GM23338 (cell line): Measurements from ENCODE around the gene MAPK11. TPM values are rescaled to one million over a fixed set of nuclear protein-coding genes. Genes with fewer than 3 reads are reported as not detected.

Source experiments
- ATAC-seq: fragments of 200-7000 bp; cut with Tn5 transposase; 3 replicates; pipeline ENCODE4 v1.9.1; 2020
- DNase-seq: peaks from one replicate; pipeline ENCODE4 v3.0.0-alpha.2; 2015; ENCODE audit warnings: low spot score
- H2AFZ ChIP-seq: fragments of 200-600 bp; sonication (generic); 2 replicates; pipeline ENCODE4 v1.8.0; 2016; ENCODE audit warnings: antibody characterized with exemption, mild to moderate bottlenecking, moderate library complexity
- H3F3A ChIP-seq: fragments of 200-600 bp; sonication (generic); replicated peaks from 2 replicates; pipeline ENCODE4 v1.8.0; 2017; ENCODE audit warnings: antibody characterized with exemption, mixed run types, low read depth
- H3K27ac ChIP-seq: fragments of 200-600 bp; sonication (generic); 2 replicates; pipeline ENCODE4 v1.6.1; 2016; ENCODE audit warnings: low read depth
- H3K27me3 ChIP-seq: fragments of 200-600 bp; sonication (generic); 2 replicates; pipeline ENCODE4 v1.8.0; 2016; ENCODE audit warnings: mild to moderate bottlenecking, mixed run types, moderate library complexity; ENCODE audit not compliant: insufficient read depth
- H3K36me3 ChIP-seq: fragments of 200-600 bp; sonication (generic); 2 replicates; pipeline ENCODE4 v1.8.0; 2016; ENCODE audit warnings: mild to moderate bottlenecking; ENCODE audit not compliant: insufficient read depth
- H3K4me1 ChIP-seq: fragments of 200-600 bp; sonication (generic); 2 replicates; pipeline ENCODE4 v1.8.0; 2016; ENCODE audit warnings: mild to moderate bottlenecking, moderate library complexity; ENCODE audit not compliant: insufficient read depth
- H3K4me2 ChIP-seq: fragments of 200-600 bp; sonication (generic); 2 replicates; pipeline ENCODE4 v1.7.1; 2017; ENCODE audit warnings: mixed run types
- H3K4me3 ChIP-seq: fragments of 200-600 bp; sonication (generic); 2 replicates; pipeline ENCODE4 v1.6.1; 2016; ENCODE audit warnings: mixed run types
- H3K79me2 ChIP-seq: fragments of 200-600 bp; sonication (generic); replicated peaks from 2 replicates; pipeline ENCODE4 v1.8.0; 2017; ENCODE audit warnings: mild to moderate bottlenecking; ENCODE audit not compliant: insufficient read depth
- H3K9me2 ChIP-seq: fragments of 200-600 bp; sonication (generic); 2 replicates; pipeline ENCODE4 v1.8.0; 2017; ENCODE audit not compliant: insufficient read depth
- H4K20me1 ChIP-seq: fragments of 200-600 bp; sonication (generic); replicated peaks from 2 replicates; pipeline ENCODE4 v1.8.0; 2017; ENCODE audit warnings: mild to moderate bottlenecking; ENCODE audit not compliant: insufficient read depth
- H3K27ac Mint-ChIP-seq: 2 replicates; pipeline ENCODE4 v1.8.0; 2020; ENCODE audit warnings: inconsistent platforms, mild to moderate bottlenecking, moderate library complexity, mixed read lengths
- H3K27me3 Mint-ChIP-seq: 3 replicates; pipeline ENCODE4 v1.8.0; 2022; ENCODE audit warnings: low read depth, mild to moderate bottlenecking, moderate library complexity, mixed read lengths, inconsistent platforms; ENCODE audit not compliant: insufficient read depth, poor library complexity
- H3K36me3 Mint-ChIP-seq: 3 replicates; pipeline ENCODE4 v1.8.0; 2021; ENCODE audit warnings: low read depth, mild to moderate bottlenecking, inconsistent platforms, moderate library complexity, mixed read lengths
- H3K4me1 Mint-ChIP-seq: 3 replicates; pipeline ENCODE4 v1.8.0; 2020; ENCODE audit warnings: mild to moderate bottlenecking, inconsistent platforms, mixed read lengths
- H3K4me3 Mint-ChIP-seq: 3 replicates; pipeline ENCODE4 v1.8.0; 2021; ENCODE audit warnings: moderate library complexity, mild to moderate bottlenecking, inconsistent platforms, mixed read lengths
- H3K9me3 Mint-ChIP-seq: 3 replicates; pipeline ENCODE4 v1.8.0; 2020; ENCODE audit warnings: moderate library complexity, mild to moderate bottlenecking, inconsistent platforms, mixed read lengths
- CREB1 ChIP-seq: fragments of 250-450 bp; sonication (Bioruptor Pico); IDR thresholded peaks from 2 replicates; pipeline ENCODE4 v1.5.0; 2020; ENCODE audit warnings: low read depth, mild to moderate bottlenecking, moderate library complexity
- CTCF ChIP-seq, 2 experiments: fragments of 200-600 bp in 1 of 2; sonication (generic) in 1 of 2; conservative IDR thresholded peaks; 2 replicates each; pipeline versions ENCODE4 v1.5.1 to v1.6.1; 2016 to 2017; ENCODE audit warnings: antibody characterized with exemption in 2 of 2, low read depth in 2 of 2, mild to moderate bottlenecking in 2 of 2, moderate library complexity in 1 of 2
- ETS1 ChIP-seq: IDR thresholded peaks from 2 replicates; pipeline ENCODE4 v1.6.1; 2016; ENCODE audit warnings: antibody characterized with exemption
- EZH2 ChIP-seq: fragments of 200-600 bp; sonication (generic); IDR thresholded peaks from one replicate; pipeline ENCODE4 v1.8.0; 2017; ENCODE audit warnings: antibody characterized with exemption, mild to moderate bottlenecking, low read depth; ENCODE audit not compliant: unreplicated experiment
- EZH2phosphoT487 ChIP-seq: fragments of 200-600 bp; sonication (generic); IDR thresholded peaks from one replicate; pipeline ENCODE4 v1.8.1; 2018; ENCODE audit warnings: antibody characterized with exemption; ENCODE audit not compliant: unreplicated experiment
- JUNB ChIP-seq: IDR thresholded peaks from one replicate; pipeline ENCODE4 v1.6.1; 2016; ENCODE audit warnings: antibody characterized with exemption; ENCODE audit not compliant: unreplicated experiment
- NANOG ChIP-seq: IDR thresholded peaks from 2 replicates; pipeline ENCODE4 v1.6.1; 2016; ENCODE audit warnings: antibody characterized with exemption, borderline replicate concordance
- POLR2AphosphoS5 ChIP-seq: IDR thresholded peaks from 2 replicates; pipeline ENCODE4 v1.6.1; 2016; ENCODE audit warnings: antibody characterized with exemption, low read depth
- REST ChIP-seq: IDR thresholded peaks from one replicate; pipeline ENCODE4 v1.6.1; 2018; ENCODE audit warnings: antibody characterized with exemption; ENCODE audit not compliant: unreplicated experiment
- STAT1 ChIP-seq: IDR thresholded peaks from one replicate; pipeline ENCODE4 v1.6.1; 2016; ENCODE audit warnings: antibody characterized with exemption; ENCODE audit not compliant: unreplicated experiment
- ZNF114 ChIP-seq: fragments of 250-450 bp; sonication (Bioruptor Pico); IDR thresholded peaks from 2 replicates; pipeline ENCODE4 v1.5.0; 2020; ENCODE audit warnings: mild to moderate bottlenecking, moderate library complexity
- ZNF331 ChIP-seq: fragments of 250-450 bp; sonication (Bioruptor Pico); IDR thresholded peaks from 2 replicates; pipeline ENCODE4 v1.5.0; 2020; ENCODE audit warnings: low read depth, mild to moderate bottlenecking, moderate library complexity
- ZNF462 ChIP-seq: fragments of 250-450 bp; sonication (Bioruptor Pico); IDR thresholded peaks from 2 replicates; pipeline ENCODE4 v1.5.0; 2020; ENCODE audit warnings: mild to moderate bottlenecking, moderate library complexity
- polyA plus RNA-seq: library from polyadenylated mRNA; unstranded; fragments of >200 nt; fragmentation: Nextera tagmentation; extraction: Ambion mirVana; gene quantifications from 2 replicates; pipeline ENCODE4 v1.2.1, GENCODE V29; 2016
- total RNA-seq: library from RNA; depleted of rRNA; stranded (reverse); fragments of >200 nt; shearing (Covaris generic); gene quantifications from 2 replicates; pipeline ENCODE4 v1.2.3, GENCODE V29; 2014

MAPK11 gene
- total and polyA plus RNA-seq, 2 experiments from 2014 or later = 0.34 to 1.9 TPM

GRCh38 chr22:50278956-50279619 is 8.9 kb upstream of the MAPK11 start:
- H2AFZ ChIP-seq = no peak overlapping the region
- Mint-ChIP-seq H3K4me1 (no peaks in the 10 kb centered on the region), H3K36me3 (peaks cover 68% of the 10 kb centered on the region), H3K9me3 (peaks cover 18% of the 10 kb centered on the region), H3K4me3 (no peak overlapping the region), H3K27me3 (peaks cover 8% of the 10 kb centered on the region), H3K27ac (no peak overlapping the region)
- no peaks in the 10 kb centered on the region for H4K20me1 ChIP-seq
- no peaks in the 10 kb centered on the region for H3K27me3 ChIP-seq
- H3K4me3 ChIP-seq = no peak overlapping the region
- no peaks in the 10 kb centered on the region for H3F3A ChIP-seq
- DNase-seq = no peak
- H3K4me1 ChIP-seq = no peaks in the 10 kb centered on the region
- no peak overlapping the region for H3K4me2 ChIP-seq
- H3K36me3 ChIP-seq = 0 out of 2 replicates have a peak, but pooled peaks cover 8% of the 10 kb centered on the region
- ATAC-seq = no peak
- H3K9me2 ChIP-seq = no peaks in the 10 kb centered on the region
- H3K79me2 ChIP-seq = no peaks in the 10 kb centered on the region
- TF ChIP-seq STAT1 = no peak
- no peak for TF ChIP-seq ZNF331 (CRISPR knock-in tag)
- no peak for TF ChIP-seq EZH2phosphoT487
- no peak for TF ChIP-seq NANOG
- no peak for TF ChIP-seq ZNF462 (CRISPR knock-in tag)
- TF ChIP-seq ZNF114 (CRISPR knock-in tag) = no peak
- no peak for TF ChIP-seq REST
- TF ChIP-seq POLR2AphosphoS5 = no peak
- TF ChIP-seq ETS1 = no peak
- no peak for TF ChIP-seq CTCF (conservative IDR thresholded peaks at IDR 0.05; ENCODE audit: low read depth in 2 of 2)
- TF ChIP-seq JUNB = no peak
- no peak for TF ChIP-seq CREB1
- no peak for TF ChIP-seq EZH2
- no peak overlapping the region for H3K27ac ChIP-seq
